GF-D8 (cell line): ENCODE results near the gene C6orf141.
"Not testable (repeated sequence)": the region's sequence is repeated elsewhere in the genome, so short reads cannot be mapped to it uniquely, and the experiment has no call there.

ENCODE experiments used
- DNase-seq: peaks from one replicate; lab custom pipeline; 2025; lab: John Stamatoyannopoulos, UW

C6orf141 gene

GRCh38 chr6:49576618-49577017 is 26.1 kb downstream of the C6orf141 start:
- DNase-seq = no peak

GRCh38 chr6:49579649-49580048 is 29.2 kb downstream of the C6orf141 start:
- DNase-seq = no peak

- no peak for DNase-seq
These were observed 32.1 kb downstream of the C6orf141 start for GRCh38 chr6:49582529-49582928.

- not testable (repeated sequence) for DNase-seq
These were observed 36.8 kb downstream of the C6orf141 start for GRCh38 chr6:49587262-49587661.
